ENCODE data around the gene COL11A2.

DNA sequence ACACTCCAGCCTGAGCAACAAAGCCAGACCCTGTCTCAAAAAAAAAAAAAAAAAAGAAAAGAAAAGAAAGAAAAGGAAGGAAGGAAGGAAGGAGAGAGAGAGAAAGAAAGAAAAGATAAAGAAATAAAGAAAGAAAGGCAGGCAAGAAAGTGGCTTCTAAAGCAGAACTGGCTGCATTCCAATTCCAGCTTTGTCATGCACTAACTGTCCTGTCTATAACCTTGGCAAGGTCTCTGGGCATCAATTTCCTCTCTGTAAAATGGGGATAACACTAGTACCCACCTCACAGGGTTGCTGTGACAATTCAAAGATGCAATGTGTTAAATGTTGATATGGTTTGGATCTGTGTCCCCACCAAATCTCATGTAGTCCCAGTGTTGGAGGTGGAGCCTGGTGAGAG is 44.1 kb upstream of the COL11A2 start:
- TF ChIP-seq CTCF (conservative IDR thresholded peaks at IDR 0.05) (no peak), ZFX (IDR thresholded peaks at IDR 0.05) (no peak)
